GM15510 (cell line): ENCODE results near the gene NBEA.

ENCODE experiments used
- POLR2A ChIP-seq: IDR thresholded peaks from 3 replicates; pipeline ENCODE4 v1.6.1; 2011; ENCODE audit warnings: borderline replicate concordance; ENCODE audit not compliant: insufficient read length; ENCODE audit errors: extremely low read depth

NBEA gene

GRCh38 chr13:35720690-35721554 lies 778.9 kb downstream of the NBEA start:
- no peak for TF ChIP-seq POLR2A
